Upper lobe of right lung (tissue), 1 donor: Measurements from ENCODE around the gene ARRB1. TPM values are rescaled to one million over a fixed set of nuclear protein-coding genes. Genes with fewer than 3 reads are reported as not detected.

Source experiments
- ATAC-seq: fragments of 200-7000 bp; cut with Tn5 transposase; one replicate; pipeline ENCODE4 v1.9.1; 2020; ENCODE audit warnings: mild to moderate bottlenecking, moderate library complexity
- DNase-seq: peaks from one replicate; pipeline ENCODE4 v3.0.0-alpha.2; 2020
- H3K27ac ChIP-seq: fragments of 200-600 bp; one replicate; pipeline ENCODE4 v1.8.0; 2022
- H3K27me3 ChIP-seq: fragments of 200-600 bp; one replicate; pipeline ENCODE4 v1.8.0; 2022; ENCODE audit warnings: mild to moderate bottlenecking
- H3K36me3 ChIP-seq: fragments of 200-600 bp; one replicate; pipeline ENCODE4 v1.8.0; 2022
- H3K4me1 ChIP-seq: fragments of 200-600 bp; one replicate; pipeline ENCODE4 v1.8.0; 2022
- H3K4me3 ChIP-seq: fragments of 200-600 bp; one replicate; pipeline ENCODE4 v1.8.0; 2022; ENCODE audit warnings: mild to moderate bottlenecking
- H3K9me3 ChIP-seq: fragments of 200-600 bp; one replicate; pipeline ENCODE4 v1.8.0; 2022
- CTCF ChIP-seq: fragments of 200-600 bp; IDR thresholded peaks from one replicate; pipeline ENCODE4 v1.8.0; 2022; ENCODE audit warnings: antibody characterized with exemption
- intact Hi-C: fragments of 100-400 bp; cut with DNase I; formaldehyde crosslinking; loops from one replicate; pipeline ENCODE4 v1.11.0; 2022
- total RNA-seq: library from RNA; stranded (reverse); fragmentation: NEBNext Ultra II Directional; extraction: Animal tissue kit (Norgen Biotek cat#: 25700); gene quantifications from one replicate; pipeline ENCODE4 v1.2.1, GENCODE V29; 2021
- donor health status: DM: no; HTN: yes; CAD: no; lungs with severe emphysema.

ARRB1 gene
- total RNA-seq, 1 donor from 2014 or later: 188 TPM

GRCh38 chr11:75330291-75330690 is 21.2 kb downstream of the ARRB1 start:
- DNase-seq (no peak), ATAC-seq (peak; percentile 22)
- peaks cover 6% of the 10 kb centered on the region for H3K36me3 ChIP-seq
- peaks cover 76% of the 10 kb centered on the region for H3K4me1 ChIP-seq
- H3K27ac ChIP-seq: peak overlapping the region; percentile 81
- intact Hi-C loops: no loop called here
- no peaks in the 10 kb centered on the region for H3K27me3 ChIP-seq
- no peak for TF ChIP-seq CTCF
- H3K9me3 ChIP-seq: no peaks in the 10 kb centered on the region
- no peak overlapping the region for H3K4me3 ChIP-seq

DNA sequence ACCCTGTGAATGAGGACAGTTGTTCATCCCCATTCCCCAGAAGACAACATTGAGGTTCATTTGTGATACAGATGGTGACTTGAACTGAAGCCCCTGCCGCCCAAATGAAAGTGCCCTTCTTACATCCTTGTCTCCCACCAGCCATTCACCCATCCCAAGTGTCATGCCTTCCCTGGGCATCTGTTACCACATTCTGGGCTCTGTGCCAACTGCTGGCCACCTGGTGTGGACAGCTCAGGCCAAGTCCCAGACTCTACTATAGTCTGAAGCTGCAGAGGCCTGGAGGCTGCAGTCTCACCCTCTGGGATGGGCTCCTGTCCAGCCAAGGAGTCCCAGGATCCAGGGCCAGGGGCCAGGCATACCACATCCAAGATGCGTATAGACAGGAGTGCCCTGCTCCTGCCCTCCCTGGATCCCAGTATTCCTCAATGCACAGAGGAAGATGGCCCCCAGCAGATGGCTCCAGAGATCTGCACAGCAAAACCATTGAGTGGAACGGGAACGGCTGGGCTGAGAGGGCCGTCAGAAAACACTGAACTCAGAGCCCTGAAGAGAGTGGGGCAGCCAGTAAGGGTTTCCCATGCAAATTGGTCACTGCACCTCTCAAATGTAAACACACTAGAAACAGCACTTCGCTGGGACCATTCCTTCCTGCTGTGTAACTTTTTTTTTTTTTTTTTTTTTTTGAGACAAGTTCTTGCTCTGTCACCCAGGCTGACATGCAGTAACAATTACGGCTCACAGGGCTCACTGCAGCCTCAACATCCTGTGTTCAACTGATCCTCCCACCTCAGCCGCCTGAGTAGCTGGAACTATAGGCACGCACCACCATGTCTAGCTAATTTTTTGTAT is 22.8 kb downstream of the ARRB1 start:
- H3K4me1 ChIP-seq: peaks cover 66% of the 10 kb centered on the region
- no peaks in the 10 kb centered on the region for H3K27me3 ChIP-seq
- H3K9me3 ChIP-seq: no peaks in the 10 kb centered on the region
- peak overlapping the region; percentile 81 for H3K27ac ChIP-seq
- intact Hi-C loops: no loop called here
- DNase-seq (peak; percentile 89), ATAC-seq (peak; percentile 95)
- H3K4me3 ChIP-seq: peak overlapping the region; percentile 3
- peak; percentile 73 for TF ChIP-seq CTCF
- H3K36me3 ChIP-seq: peaks cover 18% of the 10 kb centered on the region

DNA sequence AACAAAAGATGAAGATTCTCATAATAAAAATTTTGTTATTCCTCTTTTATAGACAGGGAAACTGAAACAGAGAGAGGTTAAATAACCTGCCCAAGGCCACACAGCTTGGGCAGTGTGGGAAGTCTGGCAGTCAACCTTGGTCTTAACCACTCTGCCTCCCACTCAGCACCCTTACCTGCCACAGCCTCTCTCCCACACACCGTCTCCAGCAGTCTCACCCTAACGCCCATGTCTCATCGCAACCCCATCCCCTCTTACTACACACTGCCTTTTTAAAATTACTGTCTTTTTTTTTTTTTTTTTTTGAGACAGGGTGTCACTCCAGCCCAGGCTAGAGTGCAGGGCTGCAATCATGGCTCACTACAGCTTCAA is 25.0 kb downstream of the ARRB1 start:
- TF ChIP-seq CTCF: no peak
- Histone ChIP-seq H3K36me3 (peaks cover 39% of the 10 kb centered on the region), H3K9me3 (no peaks in the 10 kb centered on the region), H3K27ac (no peak overlapping the region), H3K4me1 (peaks cover 59% of the 10 kb centered on the region), H3K4me3 (no peak overlapping the region), H3K27me3 (no peaks in the 10 kb centered on the region)
- intact Hi-C loops: no loop called here
- DNase-seq (no peak), ATAC-seq (no peak)

- DNase-seq: peak; percentile 75
- peaks cover 56% of the 10 kb centered on the region for H3K4me1 ChIP-seq
- H3K27me3 ChIP-seq: no peaks in the 10 kb centered on the region
- H3K9me3 ChIP-seq: no peaks in the 10 kb centered on the region
- no peak for TF ChIP-seq CTCF
- peaks cover 40% of the 10 kb centered on the region for H3K36me3 ChIP-seq
- H3K27ac ChIP-seq: no peak overlapping the region
- ATAC-seq: peak; percentile 46
- intact Hi-C loops: no loop called here
- no peak overlapping the region for H3K4me3 ChIP-seq
Observed at GRCh38 chr11:75325713-75326438, 25.6 kb downstream of the ARRB1 start.

DNA sequence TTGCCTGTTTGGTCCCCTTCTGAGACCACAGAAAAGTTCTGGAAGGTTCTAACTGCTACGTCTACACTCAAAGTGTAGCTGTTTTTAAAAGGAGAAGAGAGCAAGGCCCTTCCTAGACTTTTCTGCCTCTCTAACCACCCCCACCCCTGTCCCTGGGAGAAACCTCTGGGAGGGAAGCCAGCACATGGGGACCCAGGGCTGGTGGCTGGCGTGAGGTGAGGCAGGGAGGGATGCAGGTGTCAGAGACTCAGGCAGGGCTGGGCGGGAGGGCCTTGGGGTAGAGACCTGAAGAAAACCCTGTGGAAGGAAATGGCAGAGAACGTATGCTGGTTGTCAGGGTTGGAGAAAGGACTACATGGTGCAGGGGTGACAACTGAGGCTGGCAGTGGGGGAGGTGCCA is 26.7 kb downstream of the ARRB1 start:
- no peak overlapping the region for H3K27ac ChIP-seq
- H3K4me1 ChIP-seq: peaks cover 56% of the 10 kb centered on the region
- H3K9me3 ChIP-seq: no peaks in the 10 kb centered on the region
- peaks cover 40% of the 10 kb centered on the region for H3K36me3 ChIP-seq
- H3K4me3 ChIP-seq: no peak overlapping the region
- ATAC-seq: no peak
- DNase-seq: no peak
- intact Hi-C loops: no loop called here
- no peak for TF ChIP-seq CTCF
- H3K27me3 ChIP-seq: no peaks in the 10 kb centered on the region
